A673 (cell line): ENCODE results near the gene FYTTD1. TPM values are rescaled to one million over a fixed set of nuclear protein-coding genes. Genes with fewer than 3 reads are reported as not detected.

ENCODE experiments used
- BruUV-seq: library from RNA; stranded (reverse); fragments of 400-500 nt; replicated peaks from 2 replicates; lab custom pipeline; 2021; lab: Mats Ljungman, UMichigan
- CTCF ChIA-PET: fragments of 300-600 bp; sonication (Branson Sonifier 250); formaldehyde crosslinking; loops from one replicate; lab custom pipeline; 2022; ENCODE audit warnings: antibody characterized with exemption; lab: Charles Lee
- POLR2A ChIA-PET: fragments of 300-600 bp; sonication (Branson Sonifier 250); formaldehyde crosslinking; loops from one replicate; lab custom pipeline; 2022; ENCODE audit warnings: antibody characterized with exemption; ENCODE audit not compliant: low non-redundant PET; lab: Charles Lee
- DNase-seq: peaks from one replicate; pipeline ENCODE4 v3.0.0-alpha.2; 2015; ENCODE audit warnings: low spot score
- H3K27ac ChIP-seq: fragments of 200-600 bp; sonication (generic); 2 replicates; pipeline ENCODE4 v1.5.1; 2016; ENCODE audit warnings: mixed run types, low read depth, mild to moderate bottlenecking, mixed read lengths, antibody characterized with exemption, low read length; ENCODE audit not compliant: poor library complexity, severe bottlenecking
- H3K27me3 ChIP-seq: fragments of 200-600 bp; sonication (generic); replicated peaks from 2 replicates; pipeline ENCODE4 v1.6.1; 2017; ENCODE audit warnings: mixed run types, low read depth, mild to moderate bottlenecking, mixed read lengths, antibody characterized with exemption, low read length; ENCODE audit not compliant: insufficient read depth, poor library complexity
- H3K36me3 ChIP-seq: fragments of 200-600 bp; sonication (generic); 2 replicates; pipeline ENCODE4 v1.6.1; 2016; ENCODE audit warnings: mixed run types, mild to moderate bottlenecking, mixed read lengths, antibody characterized with exemption, low read length; ENCODE audit not compliant: insufficient read depth, poor library complexity, severe bottlenecking
- H3K4me1 ChIP-seq: fragments of 200-600 bp; sonication (generic); 2 replicates; pipeline ENCODE4 v1.6.1; 2017; ENCODE audit warnings: mixed run types, mild to moderate bottlenecking, mixed read lengths, antibody characterized with exemption, low read length; ENCODE audit not compliant: insufficient read depth, poor library complexity, severe bottlenecking
- H3K4me3 ChIP-seq: fragments of 200-600 bp; sonication (generic); 2 replicates; pipeline ENCODE4 v1.5.1; 2016; ENCODE audit warnings: low read depth, mixed run types, mild to moderate bottlenecking, mixed read lengths, low read length; ENCODE audit not compliant: poor library complexity, severe bottlenecking
- H3K9me3 ChIP-seq: fragments of 200-600 bp; sonication (generic); 2 replicates; pipeline ENCODE4 v1.6.1; 2016; ENCODE audit warnings: mixed run types, low read depth, mild to moderate bottlenecking, mixed read lengths, antibody characterized with exemption, low read length; ENCODE audit not compliant: poor library complexity, severe bottlenecking
- EZH2 ChIP-seq: fragments of 200-600 bp; sonication (generic); IDR thresholded peaks from 2 replicates; pipeline ENCODE4 v1.6.1; 2017; ENCODE audit warnings: borderline replicate concordance, low read depth, mild to moderate bottlenecking, mixed read lengths, antibody characterized with exemption, low read length; ENCODE audit not compliant: poor library complexity, severe bottlenecking
- intact Hi-C: fragments of 100-400 bp; cut with micrococcal nuclease; formaldehyde crosslinking; loops from one replicate; pipeline ENCODE4 v1.10.0; 2022; ENCODE audit not compliant: unreplicated experiment
- total RNA-seq: library from RNA; stranded (reverse); gene quantifications from 2 replicates; pipeline ENCODE4 v1.2.3, GENCODE V29; 2021
- TF ChIP-seq, protein P1 (sequence below): fragments of 300-800, 200-600 bp; sonication (generic); conservative IDR thresholded peaks from 2 replicates; pipeline ENCODE4 v1.5.1; 2017; ENCODE audit warnings: low read depth, mild to moderate bottlenecking, antibody characterized with exemption, low read length, moderate library complexity, mixed read lengths

FYTTD1 gene
- total RNA-seq, 1 experiment from 2014 or later, result 89.7 TPM

DNA sequence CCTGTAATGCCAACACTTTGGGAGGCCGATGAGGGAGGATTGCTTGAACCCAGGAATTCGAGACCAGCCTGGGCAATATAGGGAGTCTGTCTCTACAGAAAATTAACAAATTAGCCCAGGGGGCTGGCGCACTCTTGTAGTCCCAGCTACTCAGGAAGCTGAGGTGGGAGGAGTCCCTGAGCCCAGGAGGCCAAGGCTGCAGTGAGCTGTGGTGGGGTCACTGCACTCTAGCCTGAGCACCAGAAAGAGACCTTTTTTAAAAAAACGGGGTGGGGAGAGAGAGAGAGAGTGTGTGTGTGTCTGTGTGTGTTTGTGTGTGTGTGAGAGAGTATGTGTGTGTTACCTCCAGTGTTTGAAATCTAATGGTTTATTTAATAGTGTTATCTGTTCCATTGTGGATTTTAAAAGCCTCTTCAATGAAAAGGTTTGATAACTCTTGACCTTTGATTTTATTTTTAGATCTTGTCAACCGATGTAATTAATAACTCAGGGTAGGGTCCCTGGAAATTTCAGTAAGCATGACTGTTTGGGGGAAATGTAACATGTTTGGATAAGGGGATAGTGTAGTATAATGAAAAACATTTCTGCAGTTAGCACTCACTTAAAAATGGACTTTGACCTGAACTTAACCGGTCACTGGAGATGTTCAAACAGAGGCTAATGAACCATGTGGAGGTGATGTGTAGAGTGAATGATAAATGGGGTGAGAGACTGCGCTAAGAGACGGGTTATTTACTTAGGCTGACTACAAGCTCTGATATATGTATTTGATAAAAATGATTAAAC is 71.1 kb downstream of the FYTTD1 start:
- H3K27ac ChIP-seq, result no peak overlapping the region
- H3K36me3 ChIP-seq, result peaks cover 22% of the 10 kb centered on the region
- H3K4me3 ChIP-seq, result no peak overlapping the region
- ChIA-PET POLR2A (no interaction called here), CTCF (no interaction called here)
- no peaks in the 10 kb centered on the region for H3K9me3 ChIP-seq
- intact Hi-C loops, result no loop called here
- DNase-seq, result no peak
- BruUV-seq, result no TSS peak
- no peaks in the 10 kb centered on the region for H3K4me1 ChIP-seq
- no peaks in the 10 kb centered on the region for H3K27me3 ChIP-seq
- no peak for TF ChIP-seq EZH2
- TF ChIP-seq, protein P1, sequence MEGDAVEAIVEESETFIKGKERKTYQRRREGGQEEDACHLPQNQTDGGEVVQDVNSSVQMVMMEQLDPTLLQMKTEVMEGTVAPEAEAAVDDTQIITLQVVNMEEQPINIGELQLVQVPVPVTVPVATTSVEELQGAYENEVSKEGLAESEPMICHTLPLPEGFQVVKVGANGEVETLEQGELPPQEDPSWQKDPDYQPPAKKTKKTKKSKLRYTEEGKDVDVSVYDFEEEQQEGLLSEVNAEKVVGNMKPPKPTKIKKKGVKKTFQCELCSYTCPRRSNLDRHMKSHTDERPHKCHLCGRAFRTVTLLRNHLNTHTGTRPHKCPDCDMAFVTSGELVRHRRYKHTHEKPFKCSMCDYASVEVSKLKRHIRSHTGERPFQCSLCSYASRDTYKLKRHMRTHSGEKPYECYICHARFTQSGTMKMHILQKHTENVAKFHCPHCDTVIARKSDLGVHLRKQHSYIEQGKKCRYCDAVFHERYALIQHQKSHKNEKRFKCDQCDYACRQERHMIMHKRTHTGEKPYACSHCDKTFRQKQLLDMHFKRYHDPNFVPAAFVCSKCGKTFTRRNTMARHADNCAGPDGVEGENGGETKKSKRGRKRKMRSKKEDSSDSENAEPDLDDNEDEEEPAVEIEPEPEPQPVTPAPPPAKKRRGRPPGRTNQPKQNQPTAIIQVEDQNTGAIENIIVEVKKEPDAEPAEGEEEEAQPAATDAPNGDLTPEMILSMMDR, result no peak

DNA sequence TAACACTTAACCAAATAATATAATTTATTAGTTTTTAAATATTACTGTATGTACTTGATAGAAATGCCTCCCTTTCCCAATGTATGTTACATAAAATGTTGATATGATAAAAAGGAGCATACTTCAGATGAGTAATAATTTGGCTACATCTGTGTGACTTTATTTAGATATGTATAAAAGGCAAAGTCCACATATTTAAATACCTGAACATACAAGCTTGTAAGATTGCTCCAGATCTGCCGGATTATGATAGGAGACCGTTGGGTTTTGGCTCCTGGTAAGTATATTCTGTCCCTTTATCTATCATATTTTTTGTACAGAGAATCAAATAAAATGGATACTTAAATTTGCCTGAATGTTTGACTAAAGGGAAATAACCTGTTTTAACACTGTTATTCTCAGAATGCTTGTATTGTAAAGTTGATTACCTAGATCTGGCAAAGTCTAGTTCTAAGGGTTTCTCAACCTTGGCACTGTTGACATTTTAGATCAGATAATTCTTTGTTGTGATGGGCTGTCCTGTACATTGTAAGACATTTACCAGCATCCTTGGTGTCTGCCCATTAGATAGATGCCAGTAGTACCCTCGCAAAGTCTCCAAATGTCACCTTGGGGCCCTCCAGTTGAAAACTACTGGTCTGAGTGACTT is 79.8 kb downstream of the FYTTD1 start:
- Histone ChIP-seq H3K4me1 (no peaks in the 10 kb centered on the region), H3K36me3 (peaks cover 59% of the 10 kb centered on the region), H3K9me3 (no peaks in the 10 kb centered on the region), H3K4me3 (no peak overlapping the region), H3K27me3 (no peaks in the 10 kb centered on the region), H3K27ac (no peak overlapping the region)
- ChIA-PET CTCF (no interaction called here), POLR2A (no interaction called here)
- no peak for TF ChIP-seq EZH2
- TF ChIP-seq, protein P1, result no peak
- no TSS peak for BruUV-seq
- DNase-seq, result no peak
- intact Hi-C loops, result no loop called here

DNA sequence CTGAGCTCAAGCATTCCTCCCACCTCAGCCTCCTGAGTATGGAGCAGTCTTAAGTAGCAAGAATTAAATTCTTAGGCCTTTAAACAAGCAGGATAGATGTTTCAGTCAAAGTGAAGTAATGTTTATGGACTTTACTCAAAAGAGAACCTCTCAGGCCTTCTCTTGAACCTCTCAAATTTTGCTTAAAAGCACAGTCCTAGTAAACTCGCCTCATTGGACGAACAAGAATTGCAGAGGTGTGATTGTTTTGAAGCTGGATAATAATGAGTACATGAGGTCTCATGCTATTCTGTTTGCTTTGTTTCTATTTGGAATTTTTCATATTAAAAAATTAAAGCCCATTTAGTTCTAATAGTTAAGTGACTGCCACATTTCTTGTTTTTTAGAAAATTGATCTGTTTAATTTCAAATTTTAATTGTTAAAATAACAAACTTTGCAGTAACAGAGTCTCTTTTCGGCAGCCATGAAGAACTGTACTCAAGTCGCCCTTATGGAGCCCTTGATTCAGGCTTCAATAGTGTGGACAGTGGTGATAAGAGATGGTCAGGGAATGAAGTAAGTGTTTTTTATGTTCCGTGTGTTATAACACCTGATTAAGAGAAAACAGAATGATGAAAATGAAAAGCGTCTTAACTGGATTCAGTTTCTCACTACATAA is 80.8 kb downstream of the FYTTD1 start:
- CTCF ChIA-PET, result no interaction called here
- no peaks in the 10 kb centered on the region for H3K9me3 ChIP-seq
- TF ChIP-seq EZH2, result no peak
- TF ChIP-seq, protein P1, result no peak
- no peak for DNase-seq
- peaks cover 63% of the 10 kb centered on the region for H3K36me3 ChIP-seq
- H3K27ac ChIP-seq, result no peak overlapping the region
- no TSS peak for BruUV-seq
- POLR2A ChIA-PET, result no interaction called here
- H3K4me1 ChIP-seq, result no peaks in the 10 kb centered on the region
- no peaks in the 10 kb centered on the region for H3K27me3 ChIP-seq
- intact Hi-C loops, result no loop called here
- H3K4me3 ChIP-seq, result no peak overlapping the region
